22Rv1 (cell line): ENCODE data around the gene KCNQ1.

Source experiments
- CTCF ChIP-seq: fragments of 450-650 bp; IDR thresholded peaks from 2 replicates; pipeline ENCODE4 v1.5.1; 2017; ENCODE audit warnings: mild to moderate bottlenecking
- ZFX ChIP-seq: fragments of 450-650 bp; IDR thresholded peaks from 2 replicates; pipeline ENCODE4 v1.6.1; 2017; ENCODE audit warnings: antibody characterized with exemption, borderline replicate concordance

- no peak for TF ChIP-seq CTCF
- no peak for TF ChIP-seq ZFX
Measured at GRCh38 chr11:2416765-2417164, 28.0 kb upstream of the KCNQ1 start.
